Activated CD4-positive, alpha-beta T cell treated with anti-CD3 and anti-CD28 coated beads, Interleukin-2, amount 10 ng/mL, durations not matched to agents 7 days and 5 days (primary cell): ENCODE results near the gene SERPINA3. TPM values are rescaled to one million over a fixed set of nuclear protein-coding genes. Genes with fewer than 3 reads are reported as not detected.

Experiments
- CTCF ChIA-PET: fragments of 350-600 bp; sonication (Branson Sonifier 250); formaldehyde crosslinking; loops from one replicate; lab custom pipeline; 2021; ENCODE audit warnings: antibody characterized with exemption; lab: Charles Lee
- POLR2A ChIA-PET: fragments of 350-600 bp; sonication (Branson Sonifier 250); formaldehyde crosslinking; loops from one replicate; lab custom pipeline; 2021; ENCODE audit warnings: antibody characterized with exemption; lab: Charles Lee
- DNase-seq: peaks from one replicate; pipeline ENCODE4 v3.0.0-alpha.2; 2020
- H3K27ac Mint-ChIP-seq: one replicate; pipeline ENCODE4 v1.8.0; 2021; ENCODE audit warnings: mild to moderate bottlenecking, moderate library complexity, mixed read lengths
- H3K27me3 Mint-ChIP-seq: one replicate; pipeline ENCODE4 v1.8.0; 2021; ENCODE audit warnings: mixed read lengths
- H3K36me3 Mint-ChIP-seq: one replicate; pipeline ENCODE4 v1.8.0; 2021; ENCODE audit warnings: low read depth, mixed read lengths
- H3K4me1 Mint-ChIP-seq: one replicate; pipeline ENCODE4 v1.8.0; 2021; ENCODE audit warnings: mixed read lengths
- H3K4me3 Mint-ChIP-seq: one replicate; pipeline ENCODE4 v1.8.0; 2021; ENCODE audit warnings: mild to moderate bottlenecking, moderate library complexity, mixed read lengths
- H3K9me3 Mint-ChIP-seq: one replicate; pipeline ENCODE4 v1.8.0; 2021; ENCODE audit warnings: mixed read lengths
- total RNA-seq, 2 experiments: library from RNA; stranded (reverse); gene quantifications; one replicate each; pipeline ENCODE4 v1.2.3, GENCODE V29; 2021

Gene SERPINA3
- total RNA-seq, 2 experiments from 2014 or later, result not detected

DNA sequence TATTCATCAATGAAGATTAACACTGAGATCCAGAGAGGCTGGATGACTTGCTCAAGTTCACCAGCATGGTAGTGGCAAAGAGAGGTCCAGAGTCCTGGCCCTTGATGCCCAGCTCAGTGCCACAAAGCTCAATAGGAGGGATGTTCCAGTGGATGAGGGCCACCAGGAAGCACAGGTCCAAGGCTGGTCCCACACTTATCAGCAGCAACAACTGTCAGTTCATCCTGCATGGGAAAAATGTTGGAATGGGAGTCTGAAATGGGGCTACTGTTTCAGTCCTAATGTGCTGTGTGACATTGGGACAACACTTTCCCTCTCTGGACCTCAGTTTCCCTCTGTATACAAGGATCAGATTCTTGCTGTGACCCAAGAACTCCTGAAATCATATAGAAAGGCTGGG is 19.7 kb upstream of the SERPINA3 start:
- no peak overlapping the region for H3K27ac Mint-ChIP-seq
- H3K36me3 Mint-ChIP-seq, result no peaks in the 10 kb centered on the region
- no peak for DNase-seq
- H3K9me3 Mint-ChIP-seq, result no peaks in the 10 kb centered on the region
- no peak overlapping the region for H3K4me3 Mint-ChIP-seq
- H3K4me1 Mint-ChIP-seq, result no peaks in the 10 kb centered on the region
- ChIA-PET CTCF (no interaction called here), POLR2A (no interaction called here)
- no peaks in the 10 kb centered on the region for H3K27me3 Mint-ChIP-seq

DNA sequence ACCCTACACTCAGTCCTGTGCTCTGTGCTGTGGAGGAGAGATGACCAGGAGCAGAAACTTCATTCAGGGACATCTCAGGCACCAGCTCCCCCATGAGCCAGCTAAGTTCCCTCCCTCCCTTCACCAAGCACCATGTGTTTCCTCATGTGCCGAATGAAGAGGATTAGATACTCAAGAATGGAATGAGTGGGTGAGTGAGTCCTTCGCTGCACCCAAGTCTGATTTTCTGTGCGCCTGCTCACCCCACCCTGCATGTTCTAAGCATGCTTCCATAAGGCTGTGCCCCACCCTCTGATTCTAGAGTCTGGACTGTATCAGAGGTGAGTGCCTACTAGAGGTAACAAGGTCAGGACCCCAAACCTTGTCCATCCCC is 18.8 kb upstream of the SERPINA3 start:
- no peaks in the 10 kb centered on the region for H3K4me1 Mint-ChIP-seq
- H3K27me3 Mint-ChIP-seq, result no peaks in the 10 kb centered on the region
- POLR2A ChIA-PET, result no interaction called here
- DNase-seq, result no peak
- CTCF ChIA-PET, result no interaction called here
- no peaks in the 10 kb centered on the region for H3K36me3 Mint-ChIP-seq
- H3K9me3 Mint-ChIP-seq, result no peaks in the 10 kb centered on the region
- no peak overlapping the region for H3K4me3 Mint-ChIP-seq
- no peak overlapping the region for H3K27ac Mint-ChIP-seq

DNA sequence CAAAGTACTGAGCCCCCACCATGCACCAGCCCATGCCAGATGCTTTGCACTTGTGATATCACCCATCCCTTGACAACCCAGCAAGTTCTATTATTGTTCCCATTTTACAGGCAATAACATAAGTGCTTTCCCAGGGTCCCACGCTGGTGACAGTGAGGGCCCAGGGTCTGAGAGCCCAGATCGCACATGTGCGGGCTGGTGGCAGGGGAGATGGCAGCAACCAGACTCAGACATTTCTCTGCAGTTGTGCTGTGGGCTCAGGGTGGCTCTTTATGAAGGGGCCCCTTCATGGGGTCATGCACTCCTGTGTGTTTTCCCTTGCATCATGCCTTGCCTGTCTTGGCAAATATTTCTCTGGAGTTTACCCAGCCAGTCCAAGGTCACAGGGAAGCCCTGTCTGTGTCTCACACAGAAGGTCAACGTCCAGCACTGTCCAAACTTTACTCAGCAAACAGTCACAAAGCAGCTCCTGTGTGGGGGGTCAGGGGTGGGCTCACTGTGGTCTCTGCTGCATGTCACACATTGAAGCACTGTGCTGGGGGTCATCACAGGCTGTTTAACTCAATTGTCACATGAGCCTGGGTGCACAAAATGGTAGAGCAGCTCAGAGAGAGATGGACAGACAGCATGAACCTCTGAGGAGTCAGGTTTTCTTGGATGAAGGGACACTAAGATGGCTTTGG is 18.3 kb upstream of the SERPINA3 start:
- Mint-ChIP-seq H3K27ac (no peak overlapping the region), H3K27me3 (no peaks in the 10 kb centered on the region)

DNA sequence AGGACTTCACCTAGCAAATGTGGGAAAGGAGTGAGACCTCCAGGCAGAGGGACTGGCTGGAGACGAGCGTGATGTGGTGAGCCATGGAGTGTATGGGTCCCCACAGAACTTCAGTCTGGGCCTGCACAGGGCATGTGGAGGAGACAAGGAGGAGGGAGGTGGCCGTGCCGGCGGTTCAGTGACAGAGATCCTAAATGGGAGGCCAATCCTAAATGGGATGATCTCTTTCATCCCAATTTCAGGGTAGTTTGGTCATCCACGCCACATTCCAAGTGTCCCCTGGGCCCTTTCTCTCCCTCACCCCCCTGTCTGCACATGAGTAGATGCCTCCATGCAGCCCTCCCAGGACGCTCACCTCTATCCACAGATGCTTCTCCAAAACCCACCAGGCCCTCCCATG is 17.8 kb upstream of the SERPINA3 start:
- no peak overlapping the region for H3K27ac Mint-ChIP-seq
- ChIA-PET POLR2A (no interaction called here), CTCF (interaction anchor here (2.4 kb wide), 1 partner anchor 10 kb away, joined by 6 read pairs; no protein-coding TSS in a partner anchor)
- H3K36me3 Mint-ChIP-seq, result no peaks in the 10 kb centered on the region
- DNase-seq, result no peak
- no peaks in the 10 kb centered on the region for H3K27me3 Mint-ChIP-seq
- H3K9me3 Mint-ChIP-seq, result no peaks in the 10 kb centered on the region
- H3K4me3 Mint-ChIP-seq, result no peak overlapping the region
- no peaks in the 10 kb centered on the region for H3K4me1 Mint-ChIP-seq

More for the DNA sequence above, 18.3 kb upstream of the SERPINA3 start:
- POLR2A ChIA-PET, result no interaction called here
- H3K4me1 Mint-ChIP-seq, result no peaks in the 10 kb centered on the region
- H3K9me3 Mint-ChIP-seq, result no peaks in the 10 kb centered on the region
- DNase-seq, result no peak
- no peaks in the 10 kb centered on the region for H3K36me3 Mint-ChIP-seq
- H3K4me3 Mint-ChIP-seq, result no peak overlapping the region
- CTCF ChIA-PET, result no interaction called here

DNA sequence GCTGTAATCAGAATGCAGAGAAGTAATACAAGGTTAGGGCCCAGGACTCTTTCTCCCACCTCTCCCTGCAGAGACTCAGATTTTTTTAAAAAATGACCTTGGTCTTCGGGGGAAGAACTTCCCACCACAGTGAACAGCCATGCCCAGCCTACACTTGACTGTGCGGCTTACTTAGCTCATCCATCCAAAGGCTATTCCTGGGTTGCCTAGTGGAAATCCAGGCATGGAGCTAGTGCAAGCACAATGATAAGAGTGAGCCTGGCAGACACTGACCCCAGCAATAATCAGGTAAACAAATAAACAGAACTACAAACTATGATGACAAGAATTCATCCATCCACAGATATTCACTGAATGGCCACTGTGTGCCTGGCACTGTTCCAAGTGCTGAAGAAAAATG is 16.3 kb upstream of the SERPINA3 start:
- ChIA-PET POLR2A (no interaction called here), CTCF (interaction anchor here (2.4 kb wide), 1 partner anchor 11 kb away, joined by 6 read pairs; no protein-coding TSS in a partner anchor)
- DNase-seq, result no peak
- Mint-ChIP-seq H3K27me3 (no peaks in the 10 kb centered on the region), H3K4me3 (no peak overlapping the region), H3K9me3 (no peaks in the 10 kb centered on the region), H3K4me1 (no peaks in the 10 kb centered on the region), H3K36me3 (no peaks in the 10 kb centered on the region), H3K27ac (no peak overlapping the region)

DNA sequence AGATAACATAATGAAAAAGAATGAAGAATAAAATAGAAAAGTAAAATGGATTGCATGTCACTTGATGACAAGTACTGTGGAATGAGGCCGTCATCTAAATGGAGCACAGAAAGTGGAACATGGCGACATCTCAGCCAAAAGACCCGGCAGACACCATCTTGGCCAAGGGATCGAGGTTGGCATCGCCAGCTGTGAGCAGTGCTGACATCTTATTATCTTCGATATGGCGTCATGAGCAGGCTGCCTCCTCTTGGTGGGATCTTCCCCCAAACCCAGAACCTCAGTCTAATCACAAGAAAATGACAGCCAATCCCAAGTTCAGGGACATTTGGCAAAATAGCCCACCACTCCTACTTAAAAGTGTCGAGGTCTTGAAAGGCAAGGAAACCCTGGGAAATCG is 15.8 kb upstream of the SERPINA3 start:
- ChIA-PET POLR2A (no interaction called here), CTCF (interaction anchor here (2.4 kb wide), 1 partner anchor 12 kb away, joined by 6 read pairs; no protein-coding TSS in a partner anchor)
- H3K4me1 Mint-ChIP-seq, result no peaks in the 10 kb centered on the region
- H3K27me3 Mint-ChIP-seq, result no peaks in the 10 kb centered on the region
- no peak overlapping the region for H3K27ac Mint-ChIP-seq
- no peaks in the 10 kb centered on the region for H3K36me3 Mint-ChIP-seq
- no peaks in the 10 kb centered on the region for H3K9me3 Mint-ChIP-seq
- H3K4me3 Mint-ChIP-seq, result no peak overlapping the region
- no peak for DNase-seq

DNA sequence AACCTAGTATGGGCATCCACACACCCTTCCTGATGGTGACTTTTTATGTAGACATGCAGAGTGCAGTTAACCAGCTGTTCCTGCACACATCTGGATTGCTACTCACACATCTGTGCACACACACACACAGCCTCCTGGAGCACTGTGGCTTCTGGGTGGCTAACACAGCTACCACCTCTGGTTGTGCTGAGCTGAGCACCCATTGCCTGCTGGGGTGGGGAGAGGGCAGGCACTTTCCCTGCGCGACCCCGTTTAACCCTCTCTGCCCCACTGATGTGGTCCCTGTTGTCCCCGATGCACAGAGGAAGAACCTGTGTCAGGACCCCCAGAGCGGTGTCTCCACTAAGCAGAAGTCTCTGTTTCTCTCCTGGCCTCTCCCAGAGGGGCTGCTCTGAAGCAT is 14.4 kb upstream of the SERPINA3 start:
- Mint-ChIP-seq H3K27me3 (no peaks in the 10 kb centered on the region), H3K4me3 (no peak overlapping the region), H3K9me3 (no peaks in the 10 kb centered on the region), H3K36me3 (no peaks in the 10 kb centered on the region), H3K27ac (no peak overlapping the region), H3K4me1 (no peaks in the 10 kb centered on the region)
- ChIA-PET CTCF (no interaction called here), POLR2A (no interaction called here)
- DNase-seq, result no peak

DNA sequence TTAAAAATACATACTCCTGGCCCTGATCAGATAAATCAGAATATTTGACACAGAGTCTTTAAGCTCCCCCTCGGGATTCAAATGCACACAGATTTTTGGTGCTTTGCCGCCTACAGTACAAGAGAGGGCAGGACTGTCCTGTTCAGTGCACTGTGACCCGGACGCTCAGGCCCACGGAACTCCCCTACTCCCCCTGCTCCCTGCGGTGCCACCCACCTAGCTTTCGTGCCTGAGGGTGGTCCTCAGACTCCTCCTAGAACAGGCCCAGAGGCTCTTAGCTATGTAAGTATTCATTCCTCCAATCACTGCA is 13.7 kb upstream of the SERPINA3 start:
- H3K4me3 Mint-ChIP-seq, result no peak overlapping the region
- CTCF ChIA-PET, result no interaction called here
- H3K27me3 Mint-ChIP-seq, result no peaks in the 10 kb centered on the region
- H3K36me3 Mint-ChIP-seq, result no peaks in the 10 kb centered on the region
- H3K27ac Mint-ChIP-seq, result no peak overlapping the region
- no peak for DNase-seq
- H3K9me3 Mint-ChIP-seq, result no peaks in the 10 kb centered on the region
- POLR2A ChIA-PET, result interaction anchor here (0.6 kb wide), 1 partner anchor 391 kb away, joined by 3 read pairs; no protein-coding TSS in a partner anchor
- H3K4me1 Mint-ChIP-seq, result no peaks in the 10 kb centered on the region

DNA sequence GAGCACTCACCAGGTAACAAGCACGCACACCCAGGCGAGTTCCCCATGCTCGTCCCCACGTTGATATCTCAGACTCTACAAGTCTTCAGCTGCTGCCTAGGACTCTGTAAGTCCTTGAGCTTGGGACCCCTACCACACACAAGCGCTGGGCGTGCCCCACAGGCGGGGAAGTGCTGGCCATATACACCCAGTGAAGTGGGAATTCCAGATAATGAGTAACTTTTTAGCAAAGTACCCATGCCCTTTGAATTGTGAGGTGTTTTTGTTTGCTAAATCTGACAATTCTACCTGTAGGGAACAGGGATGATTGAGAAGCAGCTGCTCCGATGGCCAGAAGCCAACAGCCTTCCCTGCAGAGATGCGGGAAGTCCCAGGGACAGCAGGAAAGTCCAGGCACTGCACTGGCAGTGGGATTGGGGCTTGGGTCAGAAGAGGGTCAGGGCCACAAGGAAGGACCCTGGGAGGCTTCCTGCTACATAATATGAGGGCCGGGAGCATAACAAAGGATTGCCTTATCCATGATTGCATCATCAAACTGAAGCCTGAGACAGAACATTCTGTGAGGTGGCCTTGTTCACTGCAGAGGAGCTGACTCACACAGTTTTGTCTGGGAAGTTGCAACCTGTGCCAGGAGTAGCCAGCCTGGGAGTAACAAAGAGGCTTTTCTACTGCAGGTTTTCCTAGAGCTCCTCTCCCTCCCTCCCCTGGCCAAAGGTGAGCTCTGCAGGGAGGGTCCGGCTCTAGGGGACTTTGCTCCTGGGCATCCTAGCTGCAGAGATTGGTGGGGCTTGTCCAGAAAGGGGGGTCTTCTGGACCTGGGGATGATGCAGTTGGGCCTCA is 13.2 kb upstream of the SERPINA3 start:
- no peak overlapping the region for H3K4me3 Mint-ChIP-seq
- ChIA-PET POLR2A (interaction anchor here (0.6 kb wide), 1 partner anchor 392 kb away, joined by 3 read pairs; no protein-coding TSS in a partner anchor), CTCF (no interaction called here)
- H3K27me3 Mint-ChIP-seq, result no peaks in the 10 kb centered on the region
- H3K36me3 Mint-ChIP-seq, result no peaks in the 10 kb centered on the region
- no peak for DNase-seq
- H3K27ac Mint-ChIP-seq, result no peak overlapping the region
- no peaks in the 10 kb centered on the region for H3K4me1 Mint-ChIP-seq
- H3K9me3 Mint-ChIP-seq, result no peaks in the 10 kb centered on the region

DNA sequence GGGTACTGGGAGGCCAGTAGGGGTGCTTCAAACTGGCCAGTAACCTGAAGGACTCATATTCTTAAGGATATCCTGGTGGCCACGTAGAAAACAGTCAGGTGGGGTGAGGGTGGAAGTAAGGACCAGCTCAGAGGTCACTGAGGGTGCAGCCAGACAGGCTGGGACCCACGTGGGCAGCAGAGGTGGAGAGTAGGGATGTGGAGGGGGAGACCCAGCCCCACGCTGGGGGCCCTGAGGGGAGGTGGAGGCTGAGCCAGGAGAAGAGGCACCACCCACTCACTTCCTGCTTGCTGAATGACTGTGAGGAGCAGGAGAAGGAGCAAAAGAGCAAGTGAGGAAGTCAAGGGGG is 12.6 kb upstream of the SERPINA3 start:
- no peak for DNase-seq
- CTCF ChIA-PET, result no interaction called here
- Mint-ChIP-seq H3K9me3 (no peaks in the 10 kb centered on the region), H3K27me3 (no peaks in the 10 kb centered on the region), H3K4me1 (no peaks in the 10 kb centered on the region), H3K4me3 (no peak overlapping the region), H3K27ac (no peak overlapping the region), H3K36me3 (no peaks in the 10 kb centered on the region)
- POLR2A ChIA-PET, result no interaction called here

DNA sequence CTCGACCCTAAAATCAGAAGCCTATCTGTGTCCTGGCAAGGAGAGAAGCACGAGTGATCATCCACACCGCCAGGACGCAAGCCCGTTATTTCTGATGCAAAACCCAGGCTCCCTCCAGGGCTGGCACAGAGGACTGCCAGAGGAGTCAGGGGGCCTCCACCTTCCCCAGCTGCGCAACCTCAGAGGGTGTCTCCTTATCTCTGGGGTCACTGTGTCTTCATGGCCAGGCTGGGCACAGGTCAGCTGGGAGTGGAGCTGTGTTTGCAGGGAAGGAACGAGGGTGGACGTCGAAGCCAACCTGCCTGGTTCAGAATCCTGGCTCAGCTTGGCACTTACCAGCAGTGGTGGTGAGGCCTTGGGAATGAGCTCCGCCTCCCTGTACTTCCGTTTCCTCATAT is 12.0 kb upstream of the SERPINA3 start:
- POLR2A ChIA-PET, result no interaction called here
- CTCF ChIA-PET, result no interaction called here
- H3K9me3 Mint-ChIP-seq, result no peaks in the 10 kb centered on the region

DNA sequence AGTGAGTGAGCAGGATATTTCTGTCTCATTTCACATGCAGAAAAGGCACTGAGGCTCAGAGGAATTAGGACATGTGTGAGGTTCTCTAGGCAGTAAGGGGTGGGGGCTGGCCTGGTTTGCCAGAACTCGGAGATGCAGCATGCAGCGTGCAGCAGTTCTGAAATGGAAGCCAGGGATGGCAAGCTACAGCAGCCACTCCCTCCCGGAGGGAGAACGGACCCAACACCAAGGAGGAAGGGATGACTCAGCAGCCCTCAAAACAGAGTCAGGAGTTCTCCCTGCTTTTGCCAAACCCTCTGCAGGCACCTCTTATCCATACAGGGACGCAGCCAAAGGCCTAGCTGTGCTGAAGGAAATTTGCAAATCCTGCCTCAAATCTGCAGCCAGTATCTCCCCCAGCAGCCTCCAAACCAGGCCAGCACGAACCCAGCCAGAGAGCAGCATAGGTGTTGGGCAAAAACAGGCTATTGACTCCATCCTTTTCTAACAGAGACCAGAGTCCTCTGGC is 10.3 kb upstream of the SERPINA3 start:
- no peaks in the 10 kb centered on the region for H3K36me3 Mint-ChIP-seq
- no peaks in the 10 kb centered on the region for H3K27me3 Mint-ChIP-seq
- ChIA-PET CTCF (no interaction called here), POLR2A (no interaction called here)
- no peak for DNase-seq
- no peak overlapping the region for H3K4me3 Mint-ChIP-seq
- H3K4me1 Mint-ChIP-seq, result no peaks in the 10 kb centered on the region
- no peak overlapping the region for H3K27ac Mint-ChIP-seq
- no peaks in the 10 kb centered on the region for H3K9me3 Mint-ChIP-seq

More for the DNA sequence above, 12.0 kb upstream of the SERPINA3 start:
- Mint-ChIP-seq H3K27me3 (no peaks in the 10 kb centered on the region), H3K4me3 (no peak overlapping the region), H3K4me1 (no peaks in the 10 kb centered on the region), H3K27ac (no peak overlapping the region), H3K36me3 (no peaks in the 10 kb centered on the region)
- no peak for DNase-seq

DNA sequence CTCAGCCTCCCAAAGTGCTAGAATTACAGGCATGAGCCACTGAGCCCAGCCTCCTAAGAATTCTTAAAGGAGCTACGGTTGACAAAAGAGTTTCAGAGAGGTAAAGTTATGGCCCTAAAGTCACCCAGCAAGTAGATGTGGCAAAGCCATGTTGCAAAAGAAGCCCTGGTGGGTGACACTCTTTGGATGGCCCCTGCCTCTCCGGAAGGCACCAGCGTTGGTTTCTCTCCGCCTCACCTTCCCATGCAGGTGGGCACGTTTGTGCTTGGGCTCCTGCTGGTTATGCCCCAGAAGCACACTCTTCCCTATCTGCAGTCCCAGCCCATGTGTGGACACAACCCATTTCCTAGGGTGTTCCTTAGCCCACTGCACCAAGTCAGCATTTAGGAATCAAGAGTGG is 9.5 kb upstream of the SERPINA3 start:
- Mint-ChIP-seq H3K36me3 (no peaks in the 10 kb centered on the region), H3K9me3 (no peaks in the 10 kb centered on the region), H3K27ac (no peak overlapping the region), H3K4me1 (no peaks in the 10 kb centered on the region), H3K4me3 (no peak overlapping the region), H3K27me3 (no peaks in the 10 kb centered on the region)
- ChIA-PET CTCF (no interaction called here), POLR2A (no interaction called here)
- DNase-seq, result no peak
